Activated CD8-positive, alpha-beta T cell treated with anti-CD3 and anti-CD28 coated beads for 36 hours (primary cell): ENCODE data around the gene YOD1. TPM values are rescaled to one million over a fixed set of nuclear protein-coding genes. Genes with fewer than 3 reads are reported as not detected.

Experiments used
- ATAC-seq: fragments of 200-7000 bp; cut with Tn5 transposase; one replicate; pipeline ENCODE4 v1.10.0; 2021; ENCODE audit warnings: mild to moderate bottlenecking, moderate library complexity
- CTCF ChIA-PET: fragments of 350-600 bp; sonication (Branson Sonifier 250); formaldehyde crosslinking; loops from one replicate; lab custom pipeline; 2021; ENCODE audit warnings: antibody characterized with exemption; lab: Charles Lee
- POLR2A ChIA-PET: fragments of 350-600 bp; sonication (Branson Sonifier 250); formaldehyde crosslinking; loops from one replicate; lab custom pipeline; 2021; ENCODE audit warnings: antibody characterized with exemption; lab: Charles Lee
- DNase-seq: peaks from one replicate; pipeline ENCODE4 v3.0.0-alpha.2; 2020
- H3K27ac Mint-ChIP-seq: one replicate; pipeline ENCODE4 v1.8.0; 2021; ENCODE audit warnings: mild to moderate bottlenecking, mixed read lengths
- H3K27me3 Mint-ChIP-seq: one replicate; pipeline ENCODE4 v1.8.0; 2021; ENCODE audit warnings: mixed read lengths
- H3K36me3 Mint-ChIP-seq: one replicate; pipeline ENCODE4 v1.8.0; 2021; ENCODE audit warnings: low read depth, mixed read lengths
- H3K4me1 Mint-ChIP-seq: one replicate; pipeline ENCODE4 v1.8.0; 2021; ENCODE audit warnings: low read depth, mixed read lengths
- H3K4me3 Mint-ChIP-seq: one replicate; pipeline ENCODE4 v1.8.0; 2021; ENCODE audit warnings: mild to moderate bottlenecking, moderate library complexity, mixed read lengths
- H3K9me3 Mint-ChIP-seq: one replicate; pipeline ENCODE4 v1.8.0; 2021; ENCODE audit warnings: mixed read lengths
- intact Hi-C: fragments of 100-400 bp; cut with micrococcal nuclease; formaldehyde crosslinking; loops from one replicate; pipeline ENCODE4 v1.10.0; 2022
- total RNA-seq, 2 experiments: library from RNA; stranded (reverse); gene quantifications; one replicate each; pipeline ENCODE4 v1.2.3, GENCODE V29; 2021
- TF ChIP-seq, protein P1 (sequence below): fragments of 200-600 bp; IDR thresholded peaks from one replicate; pipeline ENCODE4 v1.8.0; 2022; ENCODE audit warnings: antibody characterized with exemption, mild to moderate bottlenecking

YOD1 gene
- total RNA-seq = 1 to 10 TPM; 7.4 to 7.5 TPM

DNA sequence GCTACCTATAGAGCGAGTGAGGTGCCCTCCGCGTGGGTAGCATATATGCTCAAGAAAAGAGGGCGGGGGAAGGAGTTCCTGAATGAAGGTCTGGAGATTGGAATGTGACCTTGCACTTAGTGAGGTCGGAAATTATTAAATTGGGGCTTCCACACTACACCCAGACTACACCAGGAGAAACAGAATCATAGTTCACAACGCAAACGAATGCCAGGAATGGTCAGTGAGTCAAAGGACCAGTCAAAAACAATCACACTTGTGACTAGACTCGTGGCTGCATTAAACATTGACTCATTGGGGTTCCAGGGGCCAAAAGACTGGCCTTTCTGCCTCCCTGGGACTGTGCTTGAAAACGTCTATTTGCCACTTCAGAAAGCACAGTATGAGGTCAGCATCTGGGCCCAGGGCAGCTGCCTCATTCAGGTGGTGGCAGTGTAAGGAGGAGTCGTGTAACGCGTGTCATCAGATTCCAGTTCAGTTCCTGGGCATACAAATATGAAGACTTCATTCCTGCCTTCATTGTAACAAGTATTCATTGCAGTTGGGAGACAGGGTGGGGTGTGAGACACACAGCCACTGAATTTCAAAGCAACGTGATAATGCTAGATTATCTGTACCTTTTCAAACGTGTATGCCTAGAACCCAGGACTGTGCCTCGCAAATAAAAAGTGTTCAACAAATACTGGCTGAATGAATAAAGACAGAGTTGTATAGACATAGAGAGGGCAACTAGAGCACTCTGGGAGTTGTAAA, at the start of gene YOD1:
Gene YOD1, minus strand, starts transcription at position 18 of the 753 bp plus-strand sequence. CDS start 178 bp downstream, outside the sequence.
- H3K27ac Mint-ChIP-seq = peak within 1 kb of the TSS; percentile 94
- H3K4me3 Mint-ChIP-seq = peak within 1 kb of the TSS; percentile 99
- TF ChIP-seq, protein P1, sequence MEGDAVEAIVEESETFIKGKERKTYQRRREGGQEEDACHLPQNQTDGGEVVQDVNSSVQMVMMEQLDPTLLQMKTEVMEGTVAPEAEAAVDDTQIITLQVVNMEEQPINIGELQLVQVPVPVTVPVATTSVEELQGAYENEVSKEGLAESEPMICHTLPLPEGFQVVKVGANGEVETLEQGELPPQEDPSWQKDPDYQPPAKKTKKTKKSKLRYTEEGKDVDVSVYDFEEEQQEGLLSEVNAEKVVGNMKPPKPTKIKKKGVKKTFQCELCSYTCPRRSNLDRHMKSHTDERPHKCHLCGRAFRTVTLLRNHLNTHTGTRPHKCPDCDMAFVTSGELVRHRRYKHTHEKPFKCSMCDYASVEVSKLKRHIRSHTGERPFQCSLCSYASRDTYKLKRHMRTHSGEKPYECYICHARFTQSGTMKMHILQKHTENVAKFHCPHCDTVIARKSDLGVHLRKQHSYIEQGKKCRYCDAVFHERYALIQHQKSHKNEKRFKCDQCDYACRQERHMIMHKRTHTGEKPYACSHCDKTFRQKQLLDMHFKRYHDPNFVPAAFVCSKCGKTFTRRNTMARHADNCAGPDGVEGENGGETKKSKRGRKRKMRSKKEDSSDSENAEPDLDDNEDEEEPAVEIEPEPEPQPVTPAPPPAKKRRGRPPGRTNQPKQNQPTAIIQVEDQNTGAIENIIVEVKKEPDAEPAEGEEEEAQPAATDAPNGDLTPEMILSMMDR = no peak
- DNase-seq (peak; percentile 13), ATAC-seq (no peak)
- POLR2A ChIA-PET = no interaction called here
- no peaks in the 10 kb centered on the region for H3K27me3 Mint-ChIP-seq
- intact Hi-C loops = loop anchor here (2.0 kb wide), 1 partner anchor 25 kb away; no protein-coding TSS in a partner anchor
- peaks cover 20% of the 10 kb centered on the region for H3K36me3 Mint-ChIP-seq
- CTCF ChIA-PET = interaction anchor here (1.9 to 4.8 kb wide), 5 partner anchors 10 to 448 kb away, joined by 9 to 49 read pairs (median 12); no protein-coding TSS in a partner anchor
- H3K9me3 Mint-ChIP-seq = no peaks in the 10 kb centered on the region
- H3K4me1 Mint-ChIP-seq = peaks cover 43% of the 10 kb centered on the region

DNA sequence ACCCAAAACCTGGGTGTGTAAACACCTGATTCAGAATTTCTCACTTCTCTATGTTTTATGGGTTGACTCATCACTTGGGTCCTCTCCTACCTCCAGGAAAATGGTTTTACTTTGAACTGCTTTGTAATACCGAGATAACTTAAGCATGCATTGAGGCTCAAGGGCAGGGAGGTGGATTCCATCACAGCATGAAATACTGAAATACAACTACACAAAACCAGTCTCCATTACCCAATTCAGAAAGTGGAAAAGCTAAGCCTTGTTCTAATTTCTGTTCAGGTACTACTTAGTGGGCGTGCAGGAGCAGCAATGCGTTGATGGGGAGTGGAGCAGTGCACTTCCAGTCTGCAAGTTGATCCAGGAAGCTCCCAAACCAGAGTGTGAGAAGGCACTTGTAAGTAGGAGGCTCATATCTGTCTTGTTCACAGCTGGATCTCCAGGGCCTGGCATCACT, 46.9 kb upstream of the YOD1 start:
- POLR2A ChIA-PET = interaction anchor here (0.7 to 1.3 kb wide), 4 partner anchors 46 to 228 kb away, joined by 3 to 4 read pairs (median 4); no protein-coding TSS in a partner anchor

DNA sequence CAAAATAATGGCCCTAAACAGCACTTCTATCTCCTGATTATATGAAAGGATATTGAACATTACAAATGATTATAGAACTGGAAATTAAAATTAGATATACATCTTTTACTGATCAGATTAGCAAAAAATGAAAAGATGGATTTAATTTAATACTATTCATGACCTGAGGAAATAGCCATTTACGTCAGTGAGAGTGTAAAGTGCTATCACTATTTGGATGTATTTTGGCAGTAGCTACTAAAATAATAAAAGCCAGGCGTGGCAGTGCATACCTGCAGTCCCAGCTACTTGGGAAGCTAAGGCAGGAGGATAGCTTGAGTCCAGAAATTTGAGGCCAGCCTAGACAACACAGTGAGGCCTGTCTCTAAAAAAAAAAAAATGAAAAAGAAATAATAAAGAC, 42.9 kb upstream of the YOD1 start:
- peaks cover 4% of the 10 kb centered on the region for H3K9me3 Mint-ChIP-seq
- ATAC-seq (no peak), DNase-seq (no peak)
- ChIA-PET POLR2A (interaction anchor here (0.6 kb wide), 1 partner anchor 368 kb away, joined by 4 read pairs; no protein-coding TSS in a partner anchor), CTCF (interaction anchor here (1.0 to 1.6 kb wide), 2 partner anchors 10 to 312 kb away, joined by 3 to 7 read pairs; no protein-coding TSS in a partner anchor)
- H3K27ac Mint-ChIP-seq = no peak overlapping the region
- no peaks in the 10 kb centered on the region for H3K36me3 Mint-ChIP-seq
- H3K4me1 Mint-ChIP-seq = peaks cover 17% of the 10 kb centered on the region
- no peak overlapping the region for H3K4me3 Mint-ChIP-seq
- intact Hi-C loops = no loop called here
- H3K27me3 Mint-ChIP-seq = peaks cover 3% of the 10 kb centered on the region
- TF ChIP-seq, protein P1 = no peak

More for the DNA sequence above, 46.9 kb upstream of the YOD1 start:
- H3K4me3 Mint-ChIP-seq = no peak overlapping the region
- H3K27me3 Mint-ChIP-seq = peaks cover 10% of the 10 kb centered on the region
- intact Hi-C loops = no loop called here
- H3K9me3 Mint-ChIP-seq = peaks cover 7% of the 10 kb centered on the region
- TF ChIP-seq, protein P1 = no peak
- H3K4me1 Mint-ChIP-seq = peaks cover 11% of the 10 kb centered on the region
- CTCF ChIA-PET = interaction anchor here (1.4 to 2.8 kb wide), 6 partner anchors 9 to 402 kb away, joined by 3 to 8 read pairs (median 6); partner anchors contain the start of genes C4BPB and CD55
- DNase-seq (peak; percentile 69), ATAC-seq (peak; percentile 98)
- H3K36me3 Mint-ChIP-seq = peaks cover 1% of the 10 kb centered on the region
- peak overlapping the region; percentile 88 for H3K27ac Mint-ChIP-seq

- Mint-ChIP-seq H3K27me3 (peaks cover 3% of the 10 kb centered on the region), H3K4me1 (peaks cover 16% of the 10 kb centered on the region), H3K9me3 (no peaks in the 10 kb centered on the region), H3K4me3 (no peak overlapping the region), H3K36me3 (no peaks in the 10 kb centered on the region), H3K27ac (no peak overlapping the region)
- POLR2A ChIA-PET = no interaction called here
- CTCF ChIA-PET = interaction anchor here (0.7 to 3.6 kb wide), 3 partner anchors 179 to 408 kb away, joined by 3 to 13 read pairs (median 5); no protein-coding TSS in a partner anchor
- intact Hi-C loops = no loop called here
- ATAC-seq = no peak
- no peak for DNase-seq
- TF ChIP-seq, protein P1 = no peak
Observed at GRCh38 chr1:207091200-207091908, 40.3 kb upstream of the YOD1 start.
